NT2/D1 (cell line): ENCODE data around the gene FNBP1L.

Experiments used
- DNase-seq: peaks from one replicate; pipeline ENCODE4 v3.0.0-alpha.2; 2011; ENCODE audit warnings: low read depth, low spot score
- H3K27me3 ChIP-seq: 2 replicates; pipeline ENCODE4 v1.6.0; 2011; ENCODE audit warnings: mild to moderate bottlenecking; ENCODE audit not compliant: insufficient read length, insufficient read depth
- H3K36me3 ChIP-seq: 2 replicates; pipeline ENCODE4 v1.6.1; 2011; ENCODE audit warnings: mild to moderate bottlenecking, low read length, mixed read lengths; ENCODE audit not compliant: insufficient read depth, insufficient read length
- H3K4me1 ChIP-seq: 2 replicates; pipeline ENCODE4 v1.5.1; 2011; ENCODE audit not compliant: insufficient read depth, insufficient read length
- H3K4me3 ChIP-seq: 2 replicates; pipeline ENCODE4 v1.5.1; 2011; ENCODE audit warnings: low read depth; ENCODE audit not compliant: insufficient read length
- H3K9ac ChIP-seq: 2 replicates; pipeline ENCODE4 v1.6.0; 2011; ENCODE audit warnings: low read depth; ENCODE audit not compliant: insufficient read length
- H3K9me3 ChIP-seq: 2 replicates; pipeline ENCODE4 v1.5.1; 2011; ENCODE audit warnings: mild to moderate bottlenecking, low read length; ENCODE audit not compliant: insufficient read depth
- SUZ12 ChIP-seq: IDR thresholded peaks from 2 replicates; pipeline ENCODE4 v1.6.1; 2011; ENCODE audit not compliant: insufficient read length, insufficient read depth; ENCODE audit errors: extremely low read depth
- YY1 ChIP-seq: IDR thresholded peaks from 2 replicates; pipeline ENCODE4 v1.6.1; 2011; ENCODE audit not compliant: insufficient read length, insufficient read depth
- ZNF274 ChIP-seq: IDR thresholded peaks from 2 replicates; pipeline ENCODE4 v1.6.1; 2011; ENCODE audit warnings: mild to moderate bottlenecking, low read depth, low read length

Gene FNBP1L

DNA sequence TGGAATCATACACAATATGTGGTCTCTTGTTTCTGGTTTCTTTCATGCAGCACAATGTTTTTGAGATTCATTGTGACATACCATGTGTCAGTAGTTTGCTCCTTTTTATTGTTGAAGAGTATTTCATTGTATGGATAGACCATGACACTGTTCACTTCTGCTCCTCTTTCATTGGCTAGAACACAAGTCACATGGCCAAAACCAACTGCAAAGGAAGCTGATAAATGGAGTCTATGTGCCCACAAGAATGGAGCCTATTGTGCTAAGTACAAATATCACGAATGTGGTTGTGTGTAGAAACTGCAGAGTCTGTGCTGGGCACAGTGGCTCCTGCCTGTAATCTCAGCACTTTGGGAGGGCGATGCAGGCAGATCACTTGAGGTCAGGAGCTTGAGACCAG lies 28.6 kb upstream of the FNBP1L start:
- TF ChIP-seq YY1 (no peak), ZNF274 (no peak)
- no peak overlapping the region for H3K9ac ChIP-seq
- no peaks in the 10 kb centered on the region for H3K27me3 ChIP-seq
- H3K4me3 ChIP-seq: no peak overlapping the region
- H3K4me1 ChIP-seq: no peaks in the 10 kb centered on the region
- DNase-seq: no peak
- no peaks in the 10 kb centered on the region for H3K36me3 ChIP-seq
- no peaks in the 10 kb centered on the region; the same call in 1 of the 2 replicates for H3K9me3 ChIP-seq

DNA sequence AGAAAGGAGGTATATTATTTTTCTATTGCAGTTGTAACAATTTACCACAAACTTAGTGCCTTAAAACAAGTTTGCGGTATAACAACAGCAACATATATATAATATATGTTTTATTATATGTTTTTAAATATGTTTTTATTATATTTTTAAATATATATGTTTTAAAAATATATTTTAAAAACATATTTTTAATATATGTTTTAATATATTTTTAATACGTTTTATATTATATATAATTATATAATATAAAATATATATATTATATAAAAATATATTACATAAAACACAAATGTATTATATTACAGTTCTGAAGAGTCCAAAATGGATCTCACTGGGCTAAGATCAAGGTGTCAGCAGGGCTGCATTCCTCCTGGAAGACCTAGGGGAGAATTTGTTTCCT lies 27.5 kb upstream of the FNBP1L start:
- no peaks in the 10 kb centered on the region; the same call in 1 of the 2 replicates for H3K9me3 ChIP-seq
- no peak overlapping the region for H3K4me3 ChIP-seq
- DNase-seq: no peak
- no peak overlapping the region for H3K9ac ChIP-seq
- no peak for TF ChIP-seq SUZ12
- TF ChIP-seq YY1: no peak
- TF ChIP-seq ZNF274: no peak
- H3K27me3 ChIP-seq: no peaks in the 10 kb centered on the region
- H3K4me1 ChIP-seq: no peaks in the 10 kb centered on the region
- H3K36me3 ChIP-seq: no peaks in the 10 kb centered on the region

DNA sequence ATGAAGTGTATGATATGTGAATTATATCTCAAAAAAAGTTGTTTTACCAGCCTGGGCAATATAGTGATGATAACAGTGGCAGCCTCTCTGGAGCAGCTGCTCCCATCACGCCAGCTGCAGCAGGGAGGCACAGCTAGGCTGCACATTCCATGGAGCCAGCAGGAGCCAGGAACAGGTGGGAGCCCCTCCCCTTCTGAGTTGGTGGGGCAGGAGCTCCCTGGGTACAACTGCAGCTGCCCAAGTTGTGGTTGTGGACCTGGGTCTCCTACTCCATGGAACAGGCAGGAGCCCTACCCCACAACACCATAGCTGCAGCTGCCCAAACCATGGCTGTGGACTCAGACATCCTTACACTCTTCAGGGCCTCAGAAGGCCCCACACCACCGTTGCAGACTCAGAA lies 21.7 kb upstream of the FNBP1L start:
- H3K9me3 ChIP-seq: peaks cover 28% of the 10 kb centered on the region
- H3K36me3 ChIP-seq: no peaks in the 10 kb centered on the region
- H3K4me3 ChIP-seq: no peak overlapping the region
- no peak for DNase-seq
- no peaks in the 10 kb centered on the region for H3K27me3 ChIP-seq
- no peak overlapping the region for H3K9ac ChIP-seq
- H3K4me1 ChIP-seq: no peaks in the 10 kb centered on the region
- TF ChIP-seq YY1 (no peak), SUZ12 (no peak), ZNF274 (no peak)

DNA sequence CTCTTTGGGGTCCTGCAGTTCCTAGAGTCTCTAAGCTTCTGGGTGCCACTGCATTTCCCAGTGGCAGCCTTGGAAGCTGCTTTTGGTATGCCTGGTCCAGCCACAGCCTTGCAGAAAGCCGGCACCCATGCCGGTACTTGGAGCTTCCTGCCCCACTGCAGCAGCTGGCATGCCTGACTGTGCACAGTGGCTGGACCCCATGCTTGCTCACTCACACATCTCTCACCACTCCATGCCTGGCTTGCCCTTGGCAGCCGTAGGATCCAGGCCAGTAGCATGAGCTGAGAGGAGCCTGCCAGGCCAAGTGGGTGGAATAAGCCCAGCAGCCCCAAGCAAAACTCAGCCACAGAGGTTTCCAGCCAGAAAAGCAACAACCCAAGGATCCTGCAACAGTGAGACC lies 20.3 kb upstream of the FNBP1L start:
- Histone ChIP-seq H3K36me3 (no peaks in the 10 kb centered on the region), H3K9ac (no peak overlapping the region), H3K4me3 (no peak overlapping the region), H3K4me1 (no peaks in the 10 kb centered on the region), H3K9me3 (peaks cover 28% of the 10 kb centered on the region), H3K27me3 (no peaks in the 10 kb centered on the region)
- no peak for TF ChIP-seq SUZ12
- no peak for TF ChIP-seq YY1
- no peak for TF ChIP-seq ZNF274
- DNase-seq: no peak

DNA sequence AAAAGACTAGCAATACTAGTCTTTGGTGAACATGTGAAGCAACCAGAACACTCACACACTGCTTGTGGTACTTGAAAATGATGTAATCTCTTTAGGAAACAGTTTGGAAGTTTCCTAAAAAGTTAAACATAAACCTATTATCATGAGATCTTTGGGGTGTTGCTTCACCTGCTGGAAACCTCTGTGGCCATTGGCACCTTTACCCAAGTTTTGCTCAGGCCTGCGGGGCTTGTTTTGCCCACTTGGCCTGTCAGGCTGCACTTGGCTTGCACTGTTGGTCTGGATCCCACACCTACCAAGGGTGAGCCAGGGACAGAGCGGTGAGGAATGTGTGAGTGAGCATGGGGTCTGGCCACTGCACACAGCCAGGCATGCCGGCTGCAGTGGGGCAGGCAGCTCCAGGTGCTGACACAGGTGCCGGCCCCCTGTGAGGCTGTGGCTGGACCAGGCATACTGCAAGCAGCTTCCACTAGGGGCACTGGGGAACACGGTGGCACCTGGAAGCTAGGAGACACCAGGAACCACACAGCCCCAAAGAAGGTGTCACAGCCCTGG lies 14.4 kb upstream of the FNBP1L start:
- no peaks in the 10 kb centered on the region for H3K27me3 ChIP-seq
- H3K4me1 ChIP-seq: no peaks in the 10 kb centered on the region
- TF ChIP-seq ZNF274: no peak
- TF ChIP-seq SUZ12: no peak
- TF ChIP-seq YY1: no peak
- peaks cover 29% of the 10 kb centered on the region for H3K9me3 ChIP-seq
- no peak for DNase-seq
- no peak overlapping the region for H3K9ac ChIP-seq
- no peak overlapping the region for H3K4me3 ChIP-seq
- no peaks in the 10 kb centered on the region for H3K36me3 ChIP-seq

DNA sequence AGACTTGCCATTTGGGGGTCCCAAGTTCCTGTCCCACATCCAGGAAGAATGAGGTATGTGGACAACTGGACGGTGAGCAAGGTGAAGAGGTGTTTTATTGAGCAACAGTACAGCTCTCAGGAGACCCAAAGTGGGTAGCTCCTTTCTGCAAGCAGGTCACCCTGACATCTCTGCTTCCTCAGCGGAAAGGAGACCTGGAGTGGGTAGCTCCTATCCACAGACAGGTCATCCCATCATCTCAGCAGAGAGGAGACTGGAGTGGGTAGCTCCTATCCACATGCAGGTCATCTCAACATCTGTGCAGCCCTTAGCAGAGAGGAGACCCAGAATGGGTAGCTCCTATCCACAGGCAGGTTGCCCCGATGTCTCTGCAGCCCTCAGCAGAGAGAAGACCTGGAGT lies 13.8 kb upstream of the FNBP1L start:
- Histone ChIP-seq H3K9me3 (peaks cover 29% of the 10 kb centered on the region), H3K4me1 (no peaks in the 10 kb centered on the region), H3K9ac (no peak overlapping the region), H3K27me3 (no peaks in the 10 kb centered on the region), H3K36me3 (no peaks in the 10 kb centered on the region), H3K4me3 (no peak overlapping the region)
- DNase-seq: no peak
- no peak for TF ChIP-seq YY1
- no peak for TF ChIP-seq ZNF274

DNA sequence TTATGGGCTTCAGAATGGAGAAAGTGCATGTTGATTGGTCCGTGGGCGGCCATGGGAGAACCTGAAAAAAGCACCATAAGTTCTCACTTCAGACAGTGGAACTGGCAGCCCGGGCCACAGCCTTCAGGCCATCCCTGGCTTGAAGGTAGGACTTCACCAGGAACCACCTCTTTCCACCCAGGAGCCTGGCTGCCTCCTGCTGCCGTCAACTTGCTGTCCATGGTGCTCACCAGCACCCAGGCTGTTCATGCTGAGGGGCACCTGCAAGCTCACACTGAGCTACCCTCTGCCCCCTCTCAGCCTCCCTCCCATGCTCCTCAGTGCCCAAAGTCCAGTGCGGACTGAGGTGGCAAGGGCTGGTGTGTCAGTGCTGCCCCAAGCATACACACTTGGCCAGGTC lies 12.9 kb upstream of the FNBP1L start:
- Histone ChIP-seq H3K9me3 (peaks cover 29% of the 10 kb centered on the region), H3K4me1 (no peaks in the 10 kb centered on the region), H3K27me3 (no peaks in the 10 kb centered on the region), H3K36me3 (no peaks in the 10 kb centered on the region), H3K9ac (no peak overlapping the region), H3K4me3 (no peak overlapping the region)
- TF ChIP-seq YY1: no peak
- TF ChIP-seq SUZ12: no peak
- TF ChIP-seq ZNF274: no peak
- no peak for DNase-seq

DNA sequence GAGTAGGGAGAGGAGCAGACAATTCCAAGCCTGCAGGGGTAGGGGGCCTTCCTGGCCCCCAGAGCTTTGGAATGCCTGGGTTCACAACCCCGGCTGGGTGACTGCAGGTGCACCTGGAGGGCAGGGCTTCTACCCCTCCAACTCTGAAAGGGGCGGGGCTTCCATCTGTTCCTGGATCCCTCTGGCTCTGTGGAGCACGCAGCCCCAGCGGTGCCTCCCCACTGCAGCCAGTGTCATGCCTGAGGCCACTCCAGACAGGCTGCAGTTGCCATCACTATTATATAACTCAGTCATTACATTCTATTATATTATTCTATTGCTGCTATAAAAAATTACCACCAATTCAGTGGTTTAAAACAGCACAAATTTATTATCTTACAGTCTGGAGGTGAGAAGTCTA lies 12.5 kb upstream of the FNBP1L start:
- Histone ChIP-seq H3K27me3 (no peaks in the 10 kb centered on the region), H3K4me3 (no peak overlapping the region), H3K9me3 (peaks cover 29% of the 10 kb centered on the region), H3K9ac (no peak overlapping the region), H3K36me3 (no peaks in the 10 kb centered on the region), H3K4me1 (no peaks in the 10 kb centered on the region)
- no peak for DNase-seq
- TF ChIP-seq ZNF274 (no peak), YY1 (no peak), SUZ12 (no peak)
